GM12864 (cell line): ENCODE measurements around the gene EIF4G3.

Source experiments
- DNase-seq: peaks from one replicate; pipeline ENCODE4 v3.0.0-alpha.2; 2011; ENCODE audit warnings: low read depth
- H3K4me3 ChIP-seq: 2 replicates; pipeline ENCODE4 v1.5.1; 2011; ENCODE audit warnings: mild to moderate bottlenecking, low read depth, low read length, control low read depth
- TF ChIP-seq, protein P1 (sequence below): IDR thresholded peaks from 2 replicates; pipeline ENCODE4 v1.5.1; 2011; ENCODE audit warnings: low read depth, mild to moderate bottlenecking, moderate library complexity, low read length, control low read depth, inconsistent platforms; ENCODE audit errors: missing control alignments

Gene EIF4G3

DNA sequence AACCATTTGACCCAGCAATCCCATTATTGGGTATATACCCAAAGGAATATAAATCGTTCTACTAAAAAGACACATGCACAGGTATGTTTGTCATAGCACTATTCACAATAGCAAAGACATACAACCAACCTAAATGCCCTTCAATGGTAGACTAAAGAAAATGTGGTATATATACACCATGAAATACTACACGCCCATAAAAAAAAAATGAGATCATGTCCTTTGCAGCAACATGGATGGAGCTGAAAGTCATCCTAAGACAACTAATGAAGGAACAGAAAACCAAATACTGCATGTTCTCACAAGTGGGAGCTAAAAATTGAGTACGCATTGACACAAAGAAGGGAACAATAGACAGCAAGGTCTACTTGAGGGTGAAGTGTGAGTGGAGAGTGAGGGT, 72.0 kb downstream of the EIF4G3 start:
- H3K4me3 ChIP-seq: no peak overlapping the region
- TF ChIP-seq, protein P1, sequence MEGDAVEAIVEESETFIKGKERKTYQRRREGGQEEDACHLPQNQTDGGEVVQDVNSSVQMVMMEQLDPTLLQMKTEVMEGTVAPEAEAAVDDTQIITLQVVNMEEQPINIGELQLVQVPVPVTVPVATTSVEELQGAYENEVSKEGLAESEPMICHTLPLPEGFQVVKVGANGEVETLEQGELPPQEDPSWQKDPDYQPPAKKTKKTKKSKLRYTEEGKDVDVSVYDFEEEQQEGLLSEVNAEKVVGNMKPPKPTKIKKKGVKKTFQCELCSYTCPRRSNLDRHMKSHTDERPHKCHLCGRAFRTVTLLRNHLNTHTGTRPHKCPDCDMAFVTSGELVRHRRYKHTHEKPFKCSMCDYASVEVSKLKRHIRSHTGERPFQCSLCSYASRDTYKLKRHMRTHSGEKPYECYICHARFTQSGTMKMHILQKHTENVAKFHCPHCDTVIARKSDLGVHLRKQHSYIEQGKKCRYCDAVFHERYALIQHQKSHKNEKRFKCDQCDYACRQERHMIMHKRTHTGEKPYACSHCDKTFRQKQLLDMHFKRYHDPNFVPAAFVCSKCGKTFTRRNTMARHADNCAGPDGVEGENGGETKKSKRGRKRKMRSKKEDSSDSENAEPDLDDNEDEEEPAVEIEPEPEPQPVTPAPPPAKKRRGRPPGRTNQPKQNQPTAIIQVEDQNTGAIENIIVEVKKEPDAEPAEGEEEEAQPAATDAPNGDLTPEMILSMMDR: no peak
- no peak for DNase-seq

DNA sequence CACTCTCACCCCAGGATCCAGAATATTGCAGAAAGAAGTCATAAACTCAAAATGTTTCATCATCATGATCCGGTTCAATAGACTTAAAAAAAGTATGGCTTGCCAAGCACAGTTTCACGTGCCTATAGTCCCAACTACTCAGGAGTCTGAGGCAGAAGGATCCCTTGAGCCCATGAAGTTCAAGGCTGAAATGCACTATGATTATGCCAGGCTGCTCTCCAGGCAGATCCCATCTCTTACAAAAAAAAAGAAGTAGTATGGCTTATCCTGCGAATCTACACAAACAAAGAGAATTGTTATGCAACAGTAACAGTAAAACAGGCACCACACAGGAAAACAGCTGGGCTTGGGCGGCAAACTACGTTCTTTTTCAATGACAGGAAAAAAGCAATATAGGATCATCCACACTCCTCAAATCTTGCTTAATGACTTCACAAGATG, 76.2 kb downstream of the EIF4G3 start:
- no peak for DNase-seq
- TF ChIP-seq, protein P1: no peak
- no peak overlapping the region for H3K4me3 ChIP-seq

DNA sequence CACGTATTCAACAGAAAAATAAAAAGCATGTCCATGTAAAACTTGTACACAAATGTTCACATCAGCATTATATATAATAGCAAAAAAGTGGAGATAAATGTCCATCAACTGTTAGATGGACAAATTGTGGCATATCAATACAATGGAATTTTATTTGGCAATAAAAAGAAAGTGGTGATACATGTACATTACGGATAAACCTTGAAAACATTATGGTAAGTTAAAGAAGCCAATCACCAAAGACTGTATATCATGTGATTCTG, 76.9 kb downstream of the EIF4G3 start:
- no peak overlapping the region for H3K4me3 ChIP-seq
- TF ChIP-seq, protein P1: no peak

DNA sequence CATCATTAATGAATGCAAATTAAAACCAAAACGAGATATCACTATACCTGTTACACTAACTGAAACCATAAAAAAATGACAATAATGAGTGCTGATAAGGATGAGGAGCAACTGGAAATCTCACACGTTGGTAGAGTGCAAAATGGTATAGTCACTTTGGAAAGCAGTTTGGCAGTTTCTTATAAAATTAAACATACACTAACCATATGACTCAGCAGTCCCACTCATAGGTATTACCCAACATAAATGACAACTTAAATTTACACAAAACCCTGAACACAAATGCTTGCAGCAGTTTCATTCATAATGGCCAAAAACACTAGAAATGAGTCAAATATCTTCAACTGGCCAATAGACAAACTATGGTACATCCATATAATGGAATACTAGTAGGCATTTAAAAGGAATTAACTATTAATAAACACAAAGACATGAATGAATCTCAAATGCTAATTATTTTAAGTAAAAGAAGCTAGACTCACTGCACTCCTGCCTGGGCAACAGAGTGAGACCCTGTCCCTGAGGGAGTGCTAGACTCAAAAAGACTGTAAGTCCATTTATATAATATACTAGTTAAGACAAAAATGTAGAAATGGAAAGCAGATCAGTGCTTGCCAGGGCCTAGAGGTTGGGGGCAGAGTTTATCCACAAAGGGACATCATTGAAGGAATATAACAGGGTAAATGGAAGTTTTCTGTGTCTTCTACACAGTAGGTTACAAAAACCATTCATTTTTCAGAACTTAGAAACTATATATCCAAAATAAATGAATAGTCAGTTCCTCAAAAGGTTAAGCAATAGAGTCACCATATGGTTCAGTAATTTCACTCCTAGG, 77.4 kb downstream of the EIF4G3 start:
- TF ChIP-seq, protein P1: no peak
- DNase-seq: no peak
- H3K4me3 ChIP-seq: no peak overlapping the region

More for the DNA sequence above, 76.9 kb downstream of the EIF4G3 start:
- no peak for DNase-seq

DNA sequence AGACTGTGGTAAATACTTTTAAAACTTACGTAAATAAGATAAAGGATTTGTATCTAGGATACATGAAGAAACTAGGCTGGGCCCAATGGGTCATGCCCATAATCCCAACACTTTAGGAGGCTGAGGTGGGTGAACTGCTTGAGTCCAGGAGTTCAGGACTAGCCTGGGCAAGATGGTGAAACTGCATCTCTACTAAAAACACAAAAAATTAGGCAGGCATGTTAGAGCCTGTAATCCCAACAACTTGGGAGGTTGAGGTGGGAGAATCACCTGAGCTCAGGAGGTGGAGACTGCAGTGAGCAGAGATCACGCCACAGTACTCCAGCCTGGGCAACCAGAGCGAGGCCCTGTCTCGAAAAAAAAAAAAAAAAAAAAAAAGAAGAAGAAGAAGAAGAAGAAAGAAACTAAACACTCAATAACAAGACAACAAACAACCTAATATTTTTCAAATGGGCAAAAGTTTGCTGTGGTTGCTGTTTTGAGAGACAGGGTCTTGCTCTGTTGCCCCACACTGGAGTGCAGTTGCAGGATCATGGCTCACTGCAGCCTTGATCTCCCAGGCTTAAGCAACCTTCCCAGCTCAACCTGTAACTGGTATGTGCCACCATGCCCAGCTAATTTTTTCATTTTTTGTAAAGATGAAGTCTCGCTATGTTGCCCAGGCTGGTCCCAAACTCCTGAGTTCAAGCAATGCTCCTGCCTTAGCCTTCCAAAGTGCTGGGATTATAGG, 78.3 kb downstream of the EIF4G3 start:
- TF ChIP-seq, protein P1: no peak
- H3K4me3 ChIP-seq: no peak overlapping the region
- DNase-seq: no peak

DNA sequence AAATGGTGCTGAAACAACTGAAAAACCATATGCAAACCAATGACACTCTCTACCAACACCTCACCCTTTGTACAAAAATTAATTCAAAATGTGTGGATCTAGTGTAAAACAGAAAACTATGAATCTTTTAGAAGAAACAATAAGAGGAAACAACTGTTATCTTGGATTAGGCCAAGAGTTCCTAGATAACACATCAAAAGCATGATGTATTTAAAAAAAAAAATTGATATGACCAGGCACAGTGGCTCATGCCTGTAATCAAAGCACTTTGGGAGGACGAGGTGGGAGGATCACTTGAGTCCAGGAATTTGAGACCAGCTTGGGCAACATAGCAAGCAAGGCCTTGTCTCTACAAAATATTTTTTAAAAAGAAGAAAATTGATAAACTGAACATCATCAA, 79.0 kb downstream of the EIF4G3 start:
- no peak overlapping the region for H3K4me3 ChIP-seq
- DNase-seq: no peak
- TF ChIP-seq, protein P1: no peak
